HG03575 (cell line): Measurements from ENCODE around the gene SLC25A11.

ENCODE experiments used
- ATAC-seq: cut with Tn5 transposase; IDR thresholded peaks from one replicate; pipeline ENCODE4 v1.9.1; 2021; ENCODE audit not compliant: unreplicated experiment, insufficient number of reproducible peaks, low FRiP score; ENCODE audit errors: extremely low read depth

Gene SLC25A11

DNA sequence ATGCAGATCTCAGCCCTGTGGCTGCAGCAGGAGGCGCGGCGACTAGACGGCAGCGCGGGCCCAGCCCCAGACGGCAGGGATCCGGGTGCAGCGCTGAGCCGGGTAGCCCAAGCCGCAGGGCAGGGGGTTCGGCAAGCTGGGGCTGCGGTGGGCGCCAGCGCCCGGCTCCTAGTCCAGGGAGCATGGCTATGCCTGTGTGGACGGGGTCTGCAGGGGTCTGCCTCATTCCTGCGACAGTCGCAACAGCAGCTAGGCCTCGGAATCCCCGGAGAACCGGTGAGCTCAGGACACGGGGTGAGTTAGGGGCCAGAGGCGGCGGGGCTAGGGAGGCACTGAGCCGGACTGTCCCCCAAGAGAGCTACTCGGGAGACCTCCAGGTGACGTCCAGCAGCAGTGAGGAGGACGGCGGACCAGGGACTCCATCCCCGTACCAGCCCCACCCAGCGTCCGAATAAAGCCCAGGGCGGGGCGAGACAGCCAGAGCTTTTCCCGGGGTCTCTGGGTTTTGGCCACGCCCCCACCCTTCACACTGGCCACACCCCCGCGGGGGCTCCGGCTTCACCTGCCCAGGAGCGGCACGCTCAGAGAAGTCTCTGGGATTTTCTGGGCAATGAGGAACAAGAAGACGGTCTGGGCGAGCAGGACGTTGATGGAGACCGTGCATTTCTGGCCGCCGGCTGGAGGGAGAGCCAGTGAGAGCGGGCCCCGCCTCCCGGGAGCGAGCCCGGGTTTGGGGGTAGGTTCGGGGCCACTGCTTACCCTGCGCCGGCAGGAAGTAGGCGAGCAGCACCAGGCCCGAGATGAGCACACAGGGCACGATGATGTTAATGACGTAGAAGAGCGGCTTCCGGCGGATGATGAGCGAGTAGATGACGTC is 39.4 kb downstream of the SLC25A11 start:
- no peak for ATAC-seq

DNA sequence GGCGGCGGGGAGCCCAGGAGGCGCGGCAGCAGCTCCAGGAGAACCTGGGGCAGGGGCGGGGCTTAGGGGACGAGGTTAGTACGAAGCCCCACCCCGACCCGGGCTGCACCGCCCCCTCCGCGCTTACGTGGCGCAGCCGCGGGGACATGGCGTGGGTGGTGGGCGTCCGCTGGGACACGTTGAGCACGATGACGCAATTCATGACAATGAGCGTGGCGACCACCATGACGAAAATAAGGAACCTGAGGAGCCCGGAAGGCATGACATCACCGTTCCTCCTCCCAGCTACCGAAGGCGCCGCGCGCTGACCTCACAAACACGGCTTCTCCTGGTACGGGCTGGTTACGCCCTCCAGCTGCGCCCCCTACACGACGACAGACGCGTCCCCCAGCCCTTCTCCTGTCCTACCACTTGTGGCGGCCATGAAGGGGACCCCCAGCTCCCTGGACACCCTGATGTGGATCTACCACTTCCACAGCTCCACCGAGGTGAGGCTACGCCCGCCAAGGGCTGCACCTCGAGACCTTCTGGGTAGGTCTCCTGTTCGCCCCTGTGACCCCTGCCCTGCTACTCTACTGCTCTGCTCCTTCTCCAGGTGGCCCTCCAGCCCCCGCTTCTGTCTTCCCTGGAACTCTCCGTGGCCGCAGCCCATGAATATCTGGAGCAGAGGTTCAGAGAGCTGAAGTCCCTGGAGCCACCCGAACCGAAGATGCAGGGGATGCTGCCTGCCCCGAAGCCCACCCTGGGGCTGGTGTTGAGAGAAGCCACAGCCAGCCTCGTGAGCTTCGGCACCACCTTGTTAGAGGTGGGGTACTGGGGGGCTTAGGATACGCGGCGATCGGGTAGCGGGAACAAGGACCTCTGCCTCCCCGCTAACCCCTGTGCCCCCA is 40.3 kb downstream of the SLC25A11 start, which contains the start of gene C17orf107:
C17orf107 (plus strand) TSS at position 196 of the 890 bp plus-strand sequence; CDS start at position 423, 227 bp downstream.
- ATAC-seq = no peak

DNA sequence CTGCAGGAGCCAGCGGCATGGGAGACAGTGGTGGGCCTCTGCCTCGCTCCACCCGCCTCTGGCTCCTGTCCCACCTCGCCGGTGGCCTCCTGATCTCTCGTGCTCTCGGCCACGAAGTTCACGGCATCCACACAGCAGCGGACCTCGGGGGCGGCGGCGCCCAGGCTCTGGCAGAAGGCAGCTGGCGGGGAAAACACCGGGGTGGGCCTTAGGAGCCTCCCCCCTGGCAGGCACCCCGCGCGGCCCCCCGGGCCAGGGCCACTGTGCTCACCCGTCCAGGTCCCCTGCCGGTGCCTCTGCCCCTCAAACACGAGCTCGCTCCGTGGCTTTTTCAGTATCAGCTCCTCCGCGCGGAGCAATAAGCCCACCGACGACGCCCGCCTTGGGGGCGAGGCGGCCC is 40.9 kb downstream of the SLC25A11 start:
- ATAC-seq = no peak

DNA sequence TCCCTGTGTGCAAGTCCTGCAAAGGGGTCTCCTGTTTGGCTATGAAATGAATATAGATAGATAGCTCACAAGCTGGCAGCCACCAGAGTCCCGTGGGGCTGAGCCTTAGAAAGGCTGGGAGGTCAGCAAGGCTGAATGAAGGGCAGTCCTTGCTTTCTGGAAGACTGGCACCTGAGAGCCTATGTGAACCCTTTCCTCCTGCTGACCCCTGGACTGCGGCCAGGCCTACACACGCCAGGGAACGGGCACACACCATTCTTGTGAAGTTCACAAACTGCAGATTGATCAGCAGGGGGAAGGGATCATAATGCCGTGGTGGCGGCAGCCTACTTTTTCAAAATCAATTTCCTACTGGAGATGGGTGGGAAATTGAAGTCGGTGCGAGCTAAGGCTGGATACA is 41.5 kb downstream of the SLC25A11 start:
- ATAC-seq = no peak

DNA sequence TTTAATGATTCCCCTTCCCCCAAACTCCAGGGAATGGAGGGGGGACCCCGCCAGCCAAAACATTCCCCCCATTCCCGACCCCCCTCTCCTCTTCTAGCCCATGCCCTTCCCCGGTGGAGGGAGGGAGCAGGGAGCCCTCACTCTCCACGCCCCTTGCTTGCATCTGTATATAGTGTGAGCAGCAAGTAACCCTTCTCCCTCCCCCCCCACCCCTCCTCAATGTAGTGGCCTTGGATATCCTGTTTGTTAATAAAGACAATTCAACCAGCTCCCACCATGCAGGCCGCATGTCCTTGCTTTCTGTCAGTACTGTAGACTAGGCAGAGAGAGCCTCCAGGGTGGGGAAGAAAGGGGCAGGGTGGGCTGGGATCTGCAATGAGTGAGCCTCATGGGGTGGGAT is 42.1 kb downstream of the SLC25A11 start:
- no peak for ATAC-seq

- ATAC-seq = no peak
Measured at GRCh38 chr17:4897198-4897687, 42.6 kb downstream of the SLC25A11 start.

DNA sequence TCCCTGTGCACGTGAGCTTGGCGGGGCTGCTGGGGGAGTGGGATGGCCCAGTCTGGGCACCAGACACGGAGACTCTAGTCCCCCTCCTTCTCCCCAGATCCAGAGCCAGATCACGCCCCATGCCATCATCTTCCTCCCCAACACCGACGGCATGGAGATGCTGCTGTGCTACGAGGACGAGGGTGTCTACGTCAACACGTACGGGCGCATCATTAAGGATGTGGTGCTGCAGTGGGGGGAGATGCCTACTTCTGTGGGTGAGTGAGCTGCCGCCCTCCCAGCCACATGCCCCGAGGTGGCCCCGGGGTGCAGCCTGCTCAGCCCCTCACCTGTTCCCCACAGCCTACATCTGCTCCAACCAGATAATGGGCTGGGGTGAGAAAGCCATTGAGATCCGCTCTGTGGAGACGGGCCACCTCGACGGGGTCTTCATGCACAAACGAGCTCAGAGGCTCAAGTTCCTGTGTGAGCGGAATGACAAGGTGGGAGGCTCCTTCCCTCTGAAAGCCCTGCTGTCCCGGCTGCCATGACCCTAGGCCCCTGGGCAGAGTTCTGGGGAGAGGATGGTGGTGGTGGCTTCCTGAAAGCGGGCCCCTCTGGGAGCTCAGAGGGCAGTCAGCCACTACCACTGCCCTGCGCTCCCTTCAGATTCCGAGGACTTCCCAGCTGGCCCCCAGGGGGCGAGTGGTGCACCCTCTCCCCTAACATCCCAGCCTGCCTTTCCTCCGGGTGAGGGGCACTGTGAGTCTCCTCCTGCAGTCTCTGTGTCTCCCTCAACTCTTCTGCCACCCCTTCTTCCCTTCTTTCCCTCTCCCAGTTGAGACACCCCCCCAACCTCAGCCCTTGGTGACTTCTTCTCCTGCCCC is 43.3 kb downstream of the SLC25A11 start:
- no peak for ATAC-seq

GRCh38 chr17:4895657-4896331 is 44.1 kb downstream of the SLC25A11 start:
- no peak for ATAC-seq

DNA sequence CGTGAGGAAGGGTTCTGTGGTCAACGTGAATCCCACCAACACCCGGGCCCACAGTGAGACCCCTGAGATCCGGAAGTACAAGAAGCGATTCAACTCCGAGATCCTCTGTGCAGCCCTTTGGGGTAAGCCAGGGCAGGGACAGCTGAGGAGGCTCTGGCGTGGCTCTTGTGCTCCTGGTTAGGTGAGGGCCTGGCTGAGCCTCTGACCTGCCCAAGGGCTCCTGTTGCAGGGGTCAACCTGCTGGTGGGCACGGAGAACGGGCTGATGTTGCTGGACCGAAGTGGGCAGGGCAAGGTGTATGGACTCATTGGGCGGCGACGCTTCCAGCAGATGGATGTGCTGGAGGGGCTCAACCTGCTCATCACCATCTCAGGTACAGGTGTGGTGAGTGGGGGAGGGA is 44.7 kb downstream of the SLC25A11 start:
- no peak for ATAC-seq

- no peak for ATAC-seq
Measured at GRCh38 chr17:4893721-4894560, 45.9 kb downstream of the SLC25A11 start.

DNA sequence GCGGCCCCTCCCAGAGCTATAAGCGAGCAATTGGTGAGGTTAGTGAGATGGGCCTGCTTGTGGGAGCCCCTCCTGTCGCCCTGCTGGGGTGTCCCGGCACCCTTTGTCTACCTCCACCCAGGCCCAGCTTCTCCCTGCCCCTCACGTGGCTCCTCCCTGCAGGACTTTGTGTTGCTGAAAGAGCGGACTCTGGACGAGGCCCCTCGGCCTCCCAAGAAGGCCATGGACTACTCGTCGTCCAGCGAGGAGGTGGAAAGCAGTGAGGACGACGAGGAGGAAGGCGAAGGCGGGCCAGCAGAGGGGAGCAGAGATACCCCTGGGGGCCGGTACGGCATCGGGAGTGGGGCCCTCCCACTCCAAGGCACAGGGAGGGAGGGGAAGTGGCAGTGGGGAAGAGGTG is 46.6 kb downstream of the SLC25A11 start:
- no peak for ATAC-seq

GRCh38 chr17:4892499-4893221 is 47.2 kb downstream of the SLC25A11 start:
- no peak for ATAC-seq

- ATAC-seq = no peak
Measured at GRCh38 chr17:4891411-4892410, 48.1 kb downstream of the SLC25A11 start.

- ATAC-seq = no peak
Measured at GRCh38 chr17:4887581-4887980, 52.3 kb downstream of the SLC25A11 start.
